Measurements from ENCODE around the gene HMGN4.

Gene HMGN4

GRCh38 chr6:26578741-26579140 is 40.6 kb downstream of the HMGN4 start:
- no peak overlapping the region for H3K27ac ChIP-seq
- TF ChIP-seq CTCF (conservative IDR thresholded peaks at IDR 0.05), result no peak

- no peak overlapping the region for H3K27ac ChIP-seq
- TF ChIP-seq CTCF (conservative IDR thresholded peaks at IDR 0.05), result no peak
These were observed 43.2 kb downstream of the HMGN4 start for GRCh38 chr6:26581164-26581915.

GRCh38 chr6:26588965-26589364 is 50.8 kb downstream of the HMGN4 start:
- TF ChIP-seq CTCF (conservative IDR thresholded peaks at IDR 0.05), result no peak
- H3K27ac ChIP-seq, result no peak overlapping the region

- TF ChIP-seq CTCF (conservative IDR thresholded peaks at IDR 0.05), result no peak
These were observed 54.5 kb downstream of the HMGN4 start for GRCh38 chr6:26592649-26593048.

GRCh38 chr6:26593278-26594130 is 55.3 kb downstream of the HMGN4 start:
- TF ChIP-seq CTCF (conservative IDR thresholded peaks at IDR 0.05), result no peak
- H3K27ac ChIP-seq, result no peak overlapping the region

More at GRCh38 chr6:26592649-26593048, 54.5 kb downstream of the HMGN4 start:
- H3K27ac ChIP-seq, result no peak overlapping the region

GRCh38 chr6:26594131-26594498 is 55.9 kb downstream of the HMGN4 start:
- no peak overlapping the region for H3K27ac ChIP-seq
- no peak for TF ChIP-seq CTCF (conservative IDR thresholded peaks at IDR 0.05)

Measured in VCaP (cell line).